ENCODE measurements around the gene SPATA31D4. TPM values are rescaled to one million over a fixed set of nuclear protein-coding genes. Genes with fewer than 3 reads are reported as not detected.

Gene SPATA31D4
- total RNA-seq (2022; extraction: Qiagen RNA extraction) = not detected in 5 replicates

DNA sequence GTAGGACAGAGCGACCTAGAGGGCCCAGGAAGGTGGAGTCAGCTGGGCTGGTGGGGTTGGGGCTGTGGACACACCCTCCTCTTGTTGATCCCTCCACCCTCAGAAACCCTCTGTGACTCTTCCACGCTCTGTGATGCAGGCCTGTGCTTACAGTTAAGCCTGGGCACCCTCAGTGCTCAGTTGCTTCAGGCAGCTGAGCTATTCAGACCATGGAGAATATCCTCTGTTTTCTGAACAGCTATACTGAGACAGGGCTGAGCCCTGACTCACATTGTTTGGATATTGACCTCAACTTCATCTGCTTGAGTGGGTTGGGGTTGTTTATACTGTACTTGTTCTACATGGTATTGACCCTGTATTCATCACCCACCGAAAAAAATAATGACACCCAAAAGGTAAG is at the start of gene SPATA31D4:
Gene SPATA31D4 (plus strand): TSS at position 124 of the 400 bp plus-strand sequence. CDS start 86 bp downstream, at position 210.

DNA sequence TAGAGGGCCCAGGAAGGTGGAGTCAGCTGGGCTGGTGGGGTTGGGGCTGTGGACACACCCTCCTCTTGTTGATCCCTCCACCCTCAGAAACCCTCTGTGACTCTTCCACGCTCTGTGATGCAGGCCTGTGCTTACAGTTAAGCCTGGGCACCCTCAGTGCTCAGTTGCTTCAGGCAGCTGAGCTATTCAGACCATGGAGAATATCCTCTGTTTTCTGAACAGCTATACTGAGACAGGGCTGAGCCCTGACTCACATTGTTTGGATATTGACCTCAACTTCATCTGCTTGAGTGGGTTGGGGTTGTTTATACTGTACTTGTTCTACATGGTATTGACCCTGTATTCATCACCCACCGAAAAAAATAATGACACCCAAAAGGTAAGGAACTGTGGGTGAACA is 15.2 kb downstream of the SPATA31D4 start, which contains the start of gene SPATA31D3:
Gene SPATA31D3 (plus strand): TSS at position 108 of the 400 bp plus-strand sequence. CDS start 86 bp downstream, at position 194.

Other genes starting within 250 kb of the SPATA31D4 start
- gene TLE1, start 238.9 kb upstream of the SPATA31D4 start, total RNA-seq (2022; extraction: Qiagen RNA extraction) = 78.6 to 88.2 TPM (median 82.9 TPM) in 5 replicates
- not detected in 5 replicates for gene SPATA31D3, start 15.1 kb downstream of the SPATA31D4 start, total RNA-seq (2022; extraction: Qiagen RNA extraction)
- not detected in 5 replicates for gene SPATA31D1, start 60.3 kb downstream of the SPATA31D4 start, total RNA-seq (2022; extraction: Qiagen RNA extraction)